GM19372 (cell line): ENCODE data around the gene DEUP1.
"Not testable (repeated sequence)": the region's sequence is repeated elsewhere in the genome, so short reads cannot be mapped to it uniquely, and the experiment has no call there.

Experiments used
- ATAC-seq: cut with Tn5 transposase; IDR thresholded peaks from one replicate; pipeline ENCODE4 v1.9.1; 2021; ENCODE audit warnings: mild to moderate bottlenecking, low read depth, moderate library complexity; ENCODE audit not compliant: unreplicated experiment

Gene DEUP1, protein sequence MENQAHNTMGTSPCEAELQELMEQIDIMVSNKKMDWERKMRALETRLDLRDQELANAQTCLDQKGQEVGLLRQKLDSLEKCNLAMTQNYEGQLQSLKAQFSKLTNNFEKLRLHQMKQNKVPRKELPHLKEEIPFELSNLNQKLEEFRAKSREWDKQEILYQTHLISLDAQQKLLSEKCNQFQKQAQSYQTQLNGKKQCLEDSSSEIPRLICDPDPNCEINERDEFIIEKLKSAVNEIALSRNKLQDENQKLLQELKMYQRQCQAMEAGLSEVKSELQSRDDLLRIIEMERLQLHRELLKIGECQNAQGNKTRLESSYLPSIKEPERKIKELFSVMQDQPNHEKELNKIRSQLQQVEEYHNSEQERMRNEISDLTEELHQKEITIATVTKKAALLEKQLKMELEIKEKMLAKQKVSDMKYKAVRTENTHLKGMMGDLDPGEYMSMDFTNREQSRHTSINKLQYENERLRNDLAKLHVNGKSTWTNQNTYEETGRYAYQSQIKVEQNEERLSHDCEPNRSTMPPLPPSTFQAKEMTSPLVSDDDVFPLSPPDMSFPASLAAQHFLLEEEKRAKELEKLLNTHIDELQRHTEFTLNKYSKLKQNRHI

DNA sequence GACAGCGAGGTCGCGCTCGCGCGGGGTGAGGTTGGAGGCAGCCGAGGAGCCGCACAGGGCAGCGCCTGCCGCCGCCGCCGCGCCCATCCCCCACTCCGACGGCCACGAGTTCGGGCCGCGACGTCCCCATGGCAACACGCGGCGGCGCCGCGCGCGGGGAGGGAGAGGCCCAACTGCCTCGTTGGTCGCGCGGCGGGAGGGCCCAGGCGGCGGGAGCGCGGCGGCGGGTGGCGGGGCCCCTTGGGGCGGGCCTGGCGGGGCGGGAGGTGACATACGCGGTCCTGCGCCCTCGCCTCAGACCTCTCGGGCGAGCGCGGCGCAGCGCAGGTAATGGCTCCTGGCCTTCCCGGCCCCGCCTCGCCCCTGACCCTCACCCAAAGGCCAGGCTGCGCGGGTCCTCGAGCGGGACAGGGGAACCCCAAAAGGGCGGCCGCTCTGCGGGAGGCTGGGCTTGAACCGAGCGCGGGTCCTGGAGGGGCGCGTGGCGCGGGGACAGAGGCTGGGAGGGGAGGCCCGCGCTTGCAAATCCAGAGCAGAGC, at the start of gene DEUP1:
Gene DEUP1 (plus strand): TSS at position 297 of the 539 bp plus-strand sequence. CDS start 1,518 bp downstream, outside the sequence.
- no peak for ATAC-seq

DNA sequence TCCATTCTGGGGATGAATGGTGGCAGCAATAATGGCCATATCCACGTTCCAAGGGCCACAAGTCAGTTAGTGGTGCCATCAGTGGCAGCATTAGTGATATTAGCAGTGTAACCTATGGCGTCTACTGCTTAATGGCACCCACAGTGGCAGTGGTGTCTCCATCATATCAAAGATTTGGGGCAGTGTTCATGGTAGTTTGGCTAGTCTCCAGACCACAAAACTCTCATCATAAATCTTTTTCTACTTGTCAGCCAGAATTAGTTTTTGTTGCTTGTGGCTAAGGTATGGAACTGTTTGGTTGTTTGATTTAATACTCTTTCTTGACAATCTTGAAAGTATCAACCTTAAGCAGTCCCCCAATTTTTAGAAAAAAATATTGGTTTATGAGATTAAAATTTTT, 45.1 kb upstream of the DEUP1 start:
- ATAC-seq: no peak

DNA sequence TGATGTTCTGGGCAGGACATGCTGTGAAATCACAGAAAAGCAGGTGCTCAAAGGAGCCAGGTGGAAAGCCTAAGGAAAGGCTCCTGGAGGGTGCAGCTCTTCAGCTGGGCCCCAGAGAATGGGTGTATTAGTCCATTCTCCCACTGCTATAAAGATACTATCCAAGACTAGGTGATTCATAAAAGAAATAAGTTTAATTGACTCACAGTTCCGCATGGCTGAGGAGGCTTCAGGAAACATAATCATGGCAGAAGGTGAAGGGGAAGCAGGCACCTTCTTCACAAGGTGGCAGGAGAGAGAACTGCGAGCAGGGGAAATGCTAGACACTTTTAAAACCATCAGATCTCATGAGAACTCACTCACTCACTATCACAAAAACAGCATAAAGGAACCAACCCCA, 43.1 kb upstream of the DEUP1 start:
- ATAC-seq: no peak

GRCh38 chr11:93288079-93288478, 42.5 kb upstream of the DEUP1 start:
- no peak for ATAC-seq

GRCh38 chr11:93288767-93289166, 41.8 kb upstream of the DEUP1 start:
- ATAC-seq: no peak

DNA sequence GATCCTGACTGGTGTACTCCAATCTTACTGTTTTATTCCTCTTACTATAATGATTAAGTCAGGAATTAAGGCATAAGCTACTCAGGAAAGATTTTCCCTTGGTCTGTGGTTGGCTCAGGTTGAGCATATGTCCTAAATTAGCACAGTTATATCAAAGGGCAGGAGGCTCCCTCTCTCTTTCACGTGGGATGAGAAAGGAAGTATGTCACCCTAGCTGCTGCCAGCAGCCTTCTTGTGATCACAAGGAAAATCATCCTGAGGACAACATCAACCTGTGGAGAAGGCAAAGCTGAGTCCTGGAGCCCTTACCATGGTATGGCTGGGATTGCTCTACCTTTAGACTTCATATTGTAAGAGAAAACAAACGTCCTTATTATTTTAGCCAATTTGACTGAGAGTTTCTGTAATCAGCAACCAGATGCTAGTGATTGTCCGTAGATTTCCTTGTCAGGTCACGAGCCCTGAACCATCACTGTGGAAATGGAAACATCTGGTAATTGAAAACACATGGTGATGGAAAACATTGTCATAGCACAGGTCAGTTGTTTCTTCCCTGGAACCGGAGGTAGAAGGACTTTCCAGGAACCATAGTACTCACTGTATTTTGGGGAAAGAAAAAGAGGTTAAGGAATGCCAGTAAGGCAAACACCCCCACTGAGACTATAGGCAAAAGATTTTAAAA, 40.6 kb upstream of the DEUP1 start:
- no peak for ATAC-seq

DNA sequence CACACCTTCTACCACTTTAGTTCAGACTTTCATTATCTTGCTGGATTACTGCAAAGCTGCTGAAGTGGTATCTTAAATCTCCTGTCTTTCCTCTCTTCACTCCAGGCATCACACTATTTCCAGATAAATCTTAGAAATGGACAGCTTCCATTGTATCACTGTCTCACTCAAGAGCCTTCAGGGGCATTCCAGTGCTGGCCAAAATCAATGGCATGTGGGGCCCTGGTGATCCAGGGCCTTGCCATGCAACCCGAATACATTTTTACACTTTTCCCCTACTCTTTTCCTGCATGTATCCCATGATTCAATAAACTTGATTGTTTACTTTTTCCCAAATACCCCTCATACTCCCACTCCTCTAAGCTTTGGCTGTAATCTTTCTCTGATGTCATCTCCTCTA, 39.4 kb upstream of the DEUP1 start:
- ATAC-seq: no peak

DNA sequence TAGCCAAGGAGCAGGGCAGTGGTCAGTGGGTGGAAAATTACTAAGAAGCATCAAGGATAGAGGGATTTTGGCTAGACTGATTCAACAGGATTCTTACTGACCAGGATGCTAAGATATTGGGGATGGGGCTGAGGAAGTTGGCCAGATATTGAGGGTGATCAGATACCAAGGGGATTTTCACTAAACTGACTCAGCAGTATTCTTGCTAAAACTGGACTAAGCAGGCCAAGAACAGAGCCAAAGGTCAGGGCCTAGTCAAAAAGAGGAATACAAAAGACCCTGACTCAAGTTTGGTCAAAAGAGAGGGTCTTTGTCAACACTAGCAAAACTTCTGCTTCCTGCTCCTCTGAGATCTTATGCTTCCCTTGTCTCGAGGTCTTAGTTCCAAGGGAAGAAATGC, 38.6 kb upstream of the DEUP1 start:
- ATAC-seq: no peak

DNA sequence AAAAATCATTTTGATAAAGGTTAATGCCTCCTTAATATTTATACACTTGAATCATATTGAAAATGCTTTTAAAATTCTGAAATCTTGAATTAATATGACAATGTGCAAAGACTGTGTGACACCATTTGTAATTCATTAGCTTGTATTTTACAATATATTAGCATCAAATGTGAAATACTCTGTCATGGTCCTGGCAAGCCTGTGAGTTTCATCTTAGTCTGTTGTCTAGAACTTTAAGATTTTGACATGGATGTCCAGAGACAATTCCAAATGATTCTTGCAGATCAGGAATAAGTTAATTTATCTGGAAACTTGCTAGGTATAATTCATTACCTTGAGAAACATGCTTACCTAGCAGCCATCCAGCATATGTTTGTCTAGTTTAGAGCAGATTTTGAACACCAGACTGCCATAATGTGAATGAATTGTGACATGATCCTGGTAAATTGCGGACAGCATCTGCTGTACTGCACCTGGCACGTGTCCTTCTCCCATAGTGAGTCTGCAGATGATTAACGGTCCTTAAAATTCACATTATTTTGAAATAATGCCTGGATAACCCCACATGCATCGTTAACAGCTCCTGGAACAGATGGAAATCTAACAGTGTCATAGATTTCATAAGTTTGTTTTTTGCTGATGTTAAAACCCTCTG, 34.5 kb upstream of the DEUP1 start:
- no peak for ATAC-seq

- no peak for ATAC-seq
These were observed 26.9 kb upstream of the DEUP1 start for GRCh38 chr11:93303689-93304088.

DNA sequence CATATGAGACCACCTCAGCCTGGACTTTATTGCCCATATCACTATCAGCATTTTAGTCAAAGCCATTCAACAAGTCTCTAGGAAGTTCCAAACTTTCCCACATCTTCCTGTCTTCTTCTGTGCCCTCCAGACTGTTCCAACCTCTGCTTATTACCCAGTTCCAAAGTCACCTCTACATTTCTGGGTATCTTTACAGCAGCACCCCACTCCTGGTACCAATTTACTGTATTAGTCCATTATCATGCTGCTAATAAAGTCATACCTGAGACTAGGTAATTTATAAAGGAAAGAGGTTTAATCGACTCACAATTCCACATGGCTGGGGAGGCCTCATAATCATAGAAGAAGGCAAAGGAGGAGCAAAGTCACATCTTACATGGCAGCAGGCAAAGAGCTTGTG, 16.1 kb upstream of the DEUP1 start:
- ATAC-seq: not testable (repeated sequence)

DNA sequence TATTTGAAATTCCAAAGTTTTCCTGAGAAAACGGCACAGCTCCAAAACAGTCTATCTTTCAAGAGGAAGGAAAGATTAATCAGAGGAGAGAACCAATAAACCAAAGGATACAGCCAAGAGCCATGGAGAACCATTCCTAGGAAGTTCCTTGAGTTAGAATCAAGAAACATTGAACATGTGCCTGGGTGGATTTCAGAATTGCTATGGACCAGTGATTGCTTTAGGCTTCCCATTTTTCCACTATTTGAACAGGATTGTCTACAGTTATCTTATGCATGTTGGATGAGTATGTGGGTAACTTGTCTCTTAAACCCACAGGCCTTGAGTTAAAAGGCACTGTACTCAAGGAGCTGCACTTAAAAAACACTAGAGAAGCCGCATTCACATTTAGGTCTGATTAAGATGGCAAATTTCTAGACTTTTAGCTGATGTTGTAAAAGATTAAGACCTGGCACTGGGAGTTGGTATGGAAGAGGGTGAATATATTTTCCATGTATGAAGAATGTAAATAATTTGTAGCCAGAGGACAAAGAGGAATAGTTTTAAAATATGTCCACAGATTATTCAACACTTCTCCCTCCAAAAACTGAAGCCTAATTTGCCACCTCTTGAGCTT, 11.2 kb upstream of the DEUP1 start:
- no peak for ATAC-seq

GRCh38 chr11:93320230-93320629, 10.3 kb upstream of the DEUP1 start:
- ATAC-seq: no peak

DNA sequence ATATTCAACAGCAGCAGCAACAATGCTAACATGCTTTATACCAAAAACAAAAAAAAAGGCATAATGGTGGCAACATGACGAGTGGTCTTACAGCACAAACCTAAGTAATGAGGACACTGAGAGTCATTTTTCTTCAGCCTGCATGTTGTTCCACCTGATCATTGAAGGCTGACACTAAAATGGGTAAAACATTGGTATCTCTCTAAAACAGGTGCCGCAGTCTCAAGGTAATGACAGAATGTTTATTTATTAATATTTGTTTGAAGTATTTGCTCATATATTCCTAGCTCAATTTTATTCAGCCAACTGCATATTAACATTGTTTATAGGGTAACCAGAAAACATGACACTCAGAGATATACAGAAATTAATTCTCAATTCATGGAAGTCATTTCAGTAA, 8.3 kb upstream of the DEUP1 start:
- no peak for ATAC-seq

GRCh38 chr11:93323747-93324146, 6.8 kb upstream of the DEUP1 start:
- no peak for ATAC-seq

GRCh38 chr11:93324500-93324899, 6.0 kb upstream of the DEUP1 start:
- ATAC-seq: no peak

DNA sequence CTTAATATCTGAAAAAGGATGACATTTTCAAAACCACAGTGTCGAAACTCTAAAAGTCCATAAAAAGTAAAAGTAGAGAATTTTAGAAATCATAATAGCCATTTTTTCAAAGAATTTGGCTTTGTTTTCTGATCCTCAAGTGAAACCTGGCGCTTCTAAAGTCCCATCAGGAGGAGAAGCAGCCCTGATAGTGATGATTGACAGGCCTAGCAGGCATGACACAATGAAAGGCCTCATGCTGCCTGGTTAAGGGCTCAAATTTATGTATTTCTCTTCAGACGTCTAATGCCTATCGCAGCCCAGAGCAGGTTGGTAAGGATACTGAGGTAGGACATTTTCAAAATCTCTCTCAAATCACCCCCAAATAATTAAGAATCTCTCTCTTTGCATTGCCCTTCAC, 3.9 kb upstream of the DEUP1 start:
- ATAC-seq: no peak

DNA sequence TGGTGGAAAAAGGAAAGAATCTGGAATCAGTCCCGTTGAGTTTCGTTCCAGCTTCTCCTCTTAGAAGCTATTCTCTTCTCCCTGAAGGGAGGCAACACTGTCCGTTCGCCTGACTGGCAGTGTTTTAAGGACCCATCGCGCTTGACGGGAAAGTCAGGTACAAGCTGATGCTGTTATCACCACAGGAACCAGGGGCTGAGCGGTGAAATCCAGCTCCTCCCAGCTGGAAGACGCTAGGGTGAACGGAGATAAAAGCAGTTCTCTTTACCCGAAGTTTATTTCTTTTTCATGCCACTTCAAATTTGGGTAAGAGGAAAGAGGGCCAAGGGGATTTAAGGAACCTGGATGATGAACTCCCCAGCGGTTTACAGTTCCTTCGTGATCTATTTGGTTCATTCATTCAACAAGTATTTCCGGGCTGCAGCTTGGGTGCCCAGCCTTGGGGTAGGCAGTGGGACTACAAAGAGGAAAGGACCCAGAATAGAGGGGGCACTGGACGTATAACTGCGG, 551 bp upstream of the DEUP1 start:
- ATAC-seq: no peak

- no peak for ATAC-seq
These were observed 9.7 kb downstream of the DEUP1 start for GRCh38 chr11:93340223-93340622.

- ATAC-seq: no peak
These were observed 14.4 kb downstream of the DEUP1 start for GRCh38 chr11:93344855-93345333.
